Caco-2 (cell line): ENCODE data around the gene RIPOR3. TPM values are rescaled to one million over a fixed set of nuclear protein-coding genes. Genes with fewer than 3 reads are reported as not detected.

Experiments
- BruUV-seq: library from RNA; stranded (reverse); fragments of 400-500 nt; replicated peaks from 2 replicates; lab custom pipeline; 2021; lab: Mats Ljungman, UMichigan
- CTCF ChIA-PET: fragments of 300-600 bp; sonication (Branson Sonifier 250); formaldehyde crosslinking; loops from one replicate; lab custom pipeline; 2022; ENCODE audit warnings: antibody characterized with exemption; lab: Charles Lee
- POLR2A ChIA-PET: fragments of 300-600 bp; sonication (Branson Sonifier 250); formaldehyde crosslinking; loops from one replicate; lab custom pipeline; 2022; ENCODE audit warnings: antibody characterized with exemption; lab: Charles Lee
- DNase-seq, 2 experiments: peaks; one replicate each; pipeline versions ENCODE4 v3.0.0 to v3.0.0-alpha.2; 2020 to 2022
- H3K27me3 ChIP-seq: replicated peaks from 2 replicates; pipeline ENCODE4 v1.6.0; 2011; ENCODE audit warnings: low read length; ENCODE audit not compliant: control insufficient read depth, insufficient read depth
- H3K36me3 ChIP-seq: 2 replicates; pipeline ENCODE4 v1.5.1; 2011; ENCODE audit warnings: low read length; ENCODE audit not compliant: control insufficient read depth, insufficient read depth
- H3K4me1 ChIP-seq: fragments of 250-450 bp; sonication (Bioruptor Pico); 2 replicates; pipeline ENCODE4 v1.5.1; 2020; ENCODE audit warnings: mild to moderate bottlenecking
- H3K4me3 ChIP-seq: 2 replicates; pipeline ENCODE4 v1.5.1; 2011; ENCODE audit warnings: low read depth, mild to moderate bottlenecking, control low read depth, low read length
- H3K9me3 ChIP-seq: fragments of 250-450 bp; sonication (Bioruptor Pico); 2 replicates; pipeline ENCODE4 v1.5.1; 2020; ENCODE audit warnings: mild to moderate bottlenecking, moderate library complexity
- H3K27ac Mint-ChIP-seq: one replicate; pipeline ENCODE4 v1.8.0; 2022; ENCODE audit warnings: mixed read lengths; ENCODE audit not compliant: unreplicated experiment
- H3K27me3 Mint-ChIP-seq: one replicate; pipeline ENCODE4 v1.8.0; 2022; ENCODE audit warnings: mixed read lengths; ENCODE audit not compliant: insufficient read depth, unreplicated experiment
- H3K36me3 Mint-ChIP-seq: one replicate; pipeline ENCODE4 v1.8.0; 2022; ENCODE audit warnings: mild to moderate bottlenecking, mixed read lengths; ENCODE audit not compliant: insufficient read depth, unreplicated experiment
- H3K4me1 Mint-ChIP-seq: one replicate; pipeline ENCODE4 v1.8.0; 2022; ENCODE audit warnings: low read depth, mixed read lengths; ENCODE audit not compliant: unreplicated experiment
- H3K4me3 Mint-ChIP-seq: one replicate; pipeline ENCODE4 v1.8.0; 2022; ENCODE audit warnings: mild to moderate bottlenecking, moderate library complexity, mixed read lengths; ENCODE audit not compliant: unreplicated experiment
- H3K9me3 Mint-ChIP-seq: one replicate; pipeline ENCODE4 v1.8.0; 2022; ENCODE audit warnings: mixed read lengths; ENCODE audit not compliant: unreplicated experiment
- CTCF ChIP-seq, 2 experiments: fragments of 200-600 bp in 1 of 2; IDR thresholded peaks; 1 replicate in 1 of 2; 2 replicates in 1 of 2; pipeline versions ENCODE4 v1.5.1 to v1.8.0; 2011 to 2022; ENCODE audit warnings: antibody characterized with exemption in 1 of 2, control low read depth in 1 of 2, inconsistent platforms in 1 of 2, low read depth in 1 of 2, low read length in 1 of 2, mild to moderate bottlenecking in 1 of 2, moderate library complexity in 1 of 2; ENCODE audit not compliant: insufficient read depth in 1 of 2, severe bottlenecking in 1 of 2, unreplicated experiment in 1 of 2
- intact Hi-C: fragments of 100-400 bp; cut with micrococcal nuclease; formaldehyde crosslinking; loops from one replicate; pipeline ENCODE4 v1.10.0; 2022; ENCODE audit not compliant: unreplicated experiment
- total RNA-seq: library from RNA; stranded (reverse); gene quantifications from 2 replicates; pipeline ENCODE4 v1.2.3, GENCODE V29; 2022

The RIPOR3 gene
- total RNA-seq, 1 experiment from 2014 or later, result 0.18 TPM

- no peak for TF ChIP-seq CTCF (IDR thresholded peaks at IDR 0.05; ENCODE audit: insufficient read depth in 1 of 2, low read depth in 1 of 2, low read length in 1 of 2, severe bottlenecking in 1 of 2, unreplicated experiment in 1 of 2)
- H3K27me3 Mint-ChIP-seq, result no peaks in the 10 kb centered on the region
- no peaks in the 10 kb centered on the region for H3K9me3 Mint-ChIP-seq
- no TSS peak for BruUV-seq
- Histone ChIP-seq H3K9me3 (no peaks in the 10 kb centered on the region), H3K4me1 (no peaks in the 10 kb centered on the region), H3K4me3 (no peak overlapping the region), H3K36me3 (no peaks in the 10 kb centered on the region), H3K27me3 (no peaks in the 10 kb centered on the region)
- intact Hi-C loops, result no loop called here
- peaks cover 6% of the 10 kb centered on the region for H3K4me1 Mint-ChIP-seq
- POLR2A ChIA-PET, result interaction anchor here (0.5 to 0.6 kb wide), 2 partner anchors 48 to 58 kb away, joined by 3 to 5 read pairs; no protein-coding TSS in a partner anchor
- DNase-seq, result no peak
- no peak overlapping the region for H3K4me3 Mint-ChIP-seq
- CTCF ChIA-PET, result interaction anchor here (1.0 to 1.3 kb wide), 3 partner anchors 8 to 617 kb away, joined by 3 to 5 read pairs (median 4); no protein-coding TSS in a partner anchor
- H3K27ac Mint-ChIP-seq, result no peak overlapping the region
- H3K36me3 Mint-ChIP-seq, result peaks cover 44% of the 10 kb centered on the region
Measured at GRCh38 chr20:50595988-50596693, 95.2 kb downstream of the RIPOR3 start.

GRCh38 chr20:50595433-50595895 lies 95.9 kb downstream of the RIPOR3 start:
- Mint-ChIP-seq H3K27ac (no peak overlapping the region), H3K36me3 (peaks cover 48% of the 10 kb centered on the region), H3K4me1 (peaks cover 6% of the 10 kb centered on the region), H3K4me3 (no peak overlapping the region), H3K9me3 (no peaks in the 10 kb centered on the region), H3K27me3 (no peaks in the 10 kb centered on the region)
- Histone ChIP-seq H3K27me3 (no peaks in the 10 kb centered on the region), H3K4me1 (no peaks in the 10 kb centered on the region), H3K36me3 (no peaks in the 10 kb centered on the region), H3K9me3 (no peaks in the 10 kb centered on the region), H3K4me3 (no peak overlapping the region)
- TF ChIP-seq CTCF (IDR thresholded peaks at IDR 0.05; ENCODE audit: insufficient read depth in 1 of 2, low read depth in 1 of 2, low read length in 1 of 2, severe bottlenecking in 1 of 2, unreplicated experiment in 1 of 2), result no peak
- no TSS peak for BruUV-seq
- DNase-seq, result no peak
- ChIA-PET POLR2A (no interaction called here), CTCF (interaction anchor here (0.7 to 1.3 kb wide), 5 partner anchors 30 to 616 kb away, joined by 3 to 5 read pairs (median 3); partner anchors contain the start of gene BCAS4)
- intact Hi-C loops, result no loop called here

GRCh38 chr20:50594591-50595432 lies 96.5 kb downstream of the RIPOR3 start:
- no peak overlapping the region for H3K4me3 Mint-ChIP-seq
- peaks cover 54% of the 10 kb centered on the region for H3K36me3 Mint-ChIP-seq
- intact Hi-C loops, result no loop called here
- BruUV-seq, result no TSS peak
- ChIA-PET CTCF (interaction anchor here (0.6 to 1.3 kb wide), 8 partner anchors 20 to 616 kb away, joined by 3 to 5 read pairs (median 3); partner anchors contain the start of gene BCAS4), POLR2A (no interaction called here)
- peak in 1 of 2 experiments; percentile 59 for DNase-seq
- Histone ChIP-seq H3K36me3 (no peaks in the 10 kb centered on the region), H3K4me3 (no peak overlapping the region), H3K4me1 (no peaks in the 10 kb centered on the region), H3K9me3 (no peaks in the 10 kb centered on the region), H3K27me3 (no peaks in the 10 kb centered on the region)
- H3K4me1 Mint-ChIP-seq, result peaks cover 6% of the 10 kb centered on the region
- H3K27ac Mint-ChIP-seq, result no peak overlapping the region
- no peaks in the 10 kb centered on the region for H3K9me3 Mint-ChIP-seq
- peak in 1 of 2 experiments; percentile 17 for TF ChIP-seq CTCF (IDR thresholded peaks at IDR 0.05; ENCODE audit: insufficient read depth in 1 of 2, low read depth in 1 of 2, low read length in 1 of 2, severe bottlenecking in 1 of 2, unreplicated experiment in 1 of 2)
- no peaks in the 10 kb centered on the region for H3K27me3 Mint-ChIP-seq
